HG02642 (cell line): ENCODE measurements around the gene RIOX2.
"Not testable (repeated sequence)": the region's sequence is repeated elsewhere in the genome, so short reads cannot be mapped to it uniquely, and the experiment has no call there.

Experiments
- ATAC-seq: cut with Tn5 transposase; IDR thresholded peaks from one replicate; pipeline ENCODE4 v1.9.1; 2021; ENCODE audit warnings: mild to moderate bottlenecking; ENCODE audit not compliant: unreplicated experiment, poor library complexity

Gene RIOX2

GRCh38 chr3:97971679-97972567 is at the start of gene RIOX2:
RIOX2 (minus strand) TSS chr3:97972431; CDS start chr3:97967593, 4,838 bp downstream.
- peak; percentile 92 for ATAC-seq

- no peak for ATAC-seq
These were observed 48.2 kb upstream of the RIOX2 start for GRCh38 chr3:98020412-98020811.

GRCh38 chr3:98018301-98018700 is 46.1 kb upstream of the RIOX2 start:
- ATAC-seq, result no peak

- no peak for ATAC-seq
These were observed 42.0 kb upstream of the RIOX2 start for GRCh38 chr3:98014268-98014585.

GRCh38 chr3:98013411-98014267 is 41.4 kb upstream of the RIOX2 start:
- ATAC-seq, result no peak

- no peak for ATAC-seq
These were observed 40.7 kb upstream of the RIOX2 start for GRCh38 chr3:98012979-98013378.

GRCh38 chr3:98010883-98011449 is 38.7 kb upstream of the RIOX2 start:
- ATAC-seq, result not testable (repeated sequence)

GRCh38 chr3:98010194-98010882 is 38.1 kb upstream of the RIOX2 start:
- no peak for ATAC-seq

GRCh38 chr3:98008855-98009254 is 36.6 kb upstream of the RIOX2 start:
- peak; percentile 76 for ATAC-seq

- no peak for ATAC-seq
These were observed 33.2 kb upstream of the RIOX2 start for GRCh38 chr3:98005438-98005837.

- no peak for ATAC-seq
These were observed 32.5 kb upstream of the RIOX2 start for GRCh38 chr3:98004721-98005120.

GRCh38 chr3:98003306-98003969 is 31.2 kb upstream of the RIOX2 start:
- peak; percentile 69 for ATAC-seq

- ATAC-seq, result no peak
These were observed 30.5 kb upstream of the RIOX2 start for GRCh38 chr3:98002717-98003116.

- no peak for ATAC-seq
These were observed 27.8 kb upstream of the RIOX2 start for GRCh38 chr3:97999994-98000393.

- ATAC-seq, result no peak
These were observed 26.9 kb upstream of the RIOX2 start for GRCh38 chr3:97999103-97999502.

- ATAC-seq, result no peak
These were observed 24.8 kb upstream of the RIOX2 start for GRCh38 chr3:97996988-97997387.

- no peak for ATAC-seq
These were observed 22.2 kb upstream of the RIOX2 start for GRCh38 chr3:97994328-97994945.

GRCh38 chr3:97993526-97993925 is 21.3 kb upstream of the RIOX2 start:
- ATAC-seq, result no peak

- no peak for ATAC-seq
These were observed 20.4 kb upstream of the RIOX2 start for GRCh38 chr3:97992547-97993173.
